ENCODE measurements around the gene DOK6. TPM values are rescaled to one million over a fixed set of nuclear protein-coding genes. Genes with fewer than 3 reads are reported as not detected.

Gene DOK6
- total and polyA plus RNA-seq, 2 of the 13 experiments (the other 11 are each of a cell fraction or from before 2014, with no cell fraction given) = 17.0 to 17.2 TPM

- TF ChIP-seq ZNF12 (CRISPR knock-in tag; IDR thresholded peaks at IDR 0.05) = peak; percentile 81; the same call in 1 of the 2 replicates
Observed at GRCh38 chr18:69885841-69886531, 485.3 kb downstream of the DOK6 start (continued).

GRCh38 chr18:69887256-69887655 is 486.6 kb downstream of the DOK6 start:
- no peaks in the 10 kb centered on the region for H4K20me1 ChIP-seq (ENCODE audit: insufficient read depth, low read length)
- in situ Hi-C loops (cut with HindIII; ENCODE audit: extremely low pct_ligation_motif_present, low pct_unique_long_range_greater_than_20kb) (no loop called here), intact Hi-C loops (cut with micrococcal nuclease; ENCODE audit: unreplicated experiment) (no loop called here)
- BruUV-seq (replicated peaks) = no TSS peak
- TF ChIP-seq AFF4 (CRISPR knock-in tag; IDR thresholded peaks at IDR 0.05) (no peak), WIZ (CRISPR knock-in tag; IDR thresholded peaks at IDR 0.05) (no peak), ARHGAP35 (CRISPR knock-in tag; IDR thresholded peaks at IDR 0.05; ENCODE audit: borderline replicate concordance) (no peak), ZFP36 (IDR thresholded peaks at IDR 0.05; ENCODE audit: borderline replicate concordance, low read depth, low read length, partially characterized antibody) (no peak), THAP7 (CRISPR knock-in tag; IDR thresholded peaks at IDR 0.05) (no peak), ZMAT3 (CRISPR knock-in tag; conservative IDR thresholded peaks at IDR 0.05) (no peak)
- H3K4me2 ChIP-seq (ENCODE audit: low read depth, low read length) = no peak overlapping the region
- no peak overlapping the region for H2AFZ ChIP-seq (ENCODE audit: low read length)
- ChIA-PET POLR2A (no interaction called here), CTCF (ENCODE audit: low intra/inter-chr PET ratio, low total read pairs) (no interaction called here)
- no peaks in the 10 kb centered on the region for H3K27me3 ChIP-seq (ENCODE audit: control insufficient read depth in 1 of 2, insufficient read depth in 2 of 2, low read length in 2 of 2)
- FAIRE-seq (no peak), DNase-seq (ENCODE audit: low spot score) (no peak), ATAC-seq (no peak)
- H3K4me1 ChIP-seq (ENCODE audit: insufficient read depth, low read length) = peaks cover 13% of the 10 kb centered on the region
- H3K27ac ChIP-seq (ENCODE audit: extremely low read length, insufficient read depth, low read length) = no peak overlapping the region
- no peaks in the 10 kb centered on the region for H3K79me2 ChIP-seq (ENCODE audit: insufficient read depth, low read length)
- H3K36me3 ChIP-seq (replicated peaks in 1 of 2; ENCODE audit: control insufficient read depth in 1 of 2, insufficient read depth in 2 of 2, low read length in 2 of 2) = no peaks in the 10 kb centered on the region
- no peak overlapping the region for H3K9ac ChIP-seq (ENCODE audit: insufficient read depth, low read depth, low read length)
- no peak overlapping the region for H3K4me3 ChIP-seq (replicated peaks in 1 of 3; ENCODE audit: insufficient read depth in 1 of 3, low read depth in 2 of 3, low read length in 3 of 3)
- H3K9me3 ChIP-seq (ENCODE audit: low read length) = no peaks in the 10 kb centered on the region
- 94% methylated on average over 2 of the region's 2 CpGs for WGBS (ENCODE audit: low lambda C conversion rate)
